ENCODE measurements around the gene TSPYL1. TPM values are rescaled to one million over a fixed set of nuclear protein-coding genes. Genes with fewer than 3 reads are reported as not detected.
"Not testable (repeated sequence)": the region's sequence is repeated elsewhere in the genome, so short reads cannot be mapped to it uniquely, and the experiment has no call there.

TSPYL1 gene
- total RNA-seq: 53.3 and 64.0 TPM in 2 replicates

DNA sequence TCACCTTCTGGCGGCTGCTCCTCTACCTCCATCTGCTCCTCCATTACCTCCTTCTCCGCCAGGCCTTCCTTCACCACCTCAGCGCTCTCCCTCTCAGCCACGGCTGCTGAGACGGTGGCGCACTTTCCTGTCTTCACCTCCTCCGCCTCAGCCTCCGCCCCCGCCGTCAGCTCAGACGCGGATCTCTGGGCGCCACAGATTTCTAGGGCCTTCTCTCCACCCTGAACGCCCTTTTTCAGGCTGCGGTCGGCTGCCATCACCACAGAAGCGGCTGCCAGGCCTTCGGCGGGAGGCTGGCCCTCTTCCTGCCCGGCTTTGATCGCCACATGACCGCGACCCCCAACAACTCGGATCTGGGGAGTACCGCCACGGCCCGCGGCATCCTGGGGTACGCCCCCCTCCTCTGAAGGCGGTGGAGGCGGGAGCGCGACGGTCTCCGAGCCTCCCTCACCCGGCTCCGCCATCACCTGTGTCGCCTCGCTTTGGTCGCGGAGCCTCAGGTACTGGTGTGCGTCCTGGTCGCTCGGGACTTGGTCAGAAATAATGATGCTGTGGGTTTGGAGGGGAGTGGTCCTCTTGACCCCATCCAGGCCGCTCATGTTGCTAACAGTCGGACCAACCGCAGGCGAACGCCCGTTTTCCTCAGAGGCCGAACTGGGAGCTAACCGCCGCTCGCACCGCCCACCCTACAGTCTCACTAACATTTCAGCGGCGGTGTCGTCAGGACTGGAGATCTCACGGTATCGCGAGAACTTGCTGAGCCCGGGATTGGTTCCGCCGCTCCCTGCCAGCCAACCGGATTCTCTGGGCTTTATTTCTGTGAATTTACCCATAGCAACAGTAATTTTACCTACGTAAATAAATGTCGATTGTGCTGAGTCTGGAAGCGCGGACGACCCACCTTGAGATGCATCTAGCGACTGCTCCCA lies at the start of gene TSPYL1:
TSPYL1 (minus strand) TSS at position 699 of the 929 bp plus-strand sequence; CDS start at position 599, 100 bp downstream.
- peak; percentile 98 for DNase-seq

GRCh38 chr6:116329156-116329555 lies 49.4 kb upstream of the TSPYL1 start:
- DNase-seq: no peak

DNA sequence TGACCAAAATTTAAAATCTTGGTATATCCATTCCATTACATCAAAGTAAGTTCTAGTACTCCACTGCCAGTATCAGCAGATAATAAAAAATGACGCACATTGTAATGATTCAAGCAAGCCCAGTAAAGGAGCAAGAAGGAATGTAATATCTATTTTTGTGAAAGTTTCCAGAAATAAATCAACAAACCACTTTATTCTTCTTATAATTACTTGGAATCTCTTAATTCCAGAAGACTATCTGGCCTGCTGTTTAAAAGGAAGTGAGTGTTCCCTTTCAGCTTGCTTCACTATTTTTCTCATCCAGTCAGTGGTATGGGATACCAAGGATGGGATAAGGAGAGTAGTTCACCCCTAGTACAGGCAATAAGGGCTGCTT lies 48.8 kb upstream of the TSPYL1 start:
- DNase-seq: no peak

DNA sequence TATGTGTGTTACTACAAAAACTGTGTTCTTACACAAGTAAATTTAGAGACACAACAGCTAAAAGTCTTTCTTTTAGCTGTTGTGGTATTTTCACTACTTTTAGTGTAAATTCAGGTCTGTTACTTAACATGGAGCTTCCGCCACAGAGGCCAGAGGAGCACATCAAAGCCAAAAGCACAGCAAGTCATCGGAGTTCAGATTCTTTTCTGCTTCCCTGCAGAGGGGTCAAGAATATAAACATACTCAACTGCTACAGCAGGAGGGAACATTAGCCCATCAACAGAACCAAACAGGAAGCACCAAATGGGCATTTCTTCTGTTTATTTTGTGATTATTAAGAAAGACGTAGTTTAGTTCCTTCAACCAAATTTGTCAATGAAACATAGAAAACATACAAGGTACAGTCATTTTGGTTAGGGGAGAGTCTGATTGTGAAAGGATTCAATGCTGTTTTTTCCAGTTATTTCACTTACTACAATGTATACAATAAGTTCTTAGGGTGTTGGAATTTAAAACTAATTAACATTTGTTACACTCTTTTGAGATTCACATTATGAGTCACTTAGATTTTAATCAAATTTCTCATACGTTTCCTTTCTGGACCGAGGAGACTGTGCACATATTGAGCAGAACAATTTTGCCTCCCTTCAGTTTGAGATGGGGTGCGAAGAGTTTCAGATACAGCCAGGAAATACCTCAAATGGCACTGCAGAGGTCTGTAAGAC lies 48.2 kb upstream of the TSPYL1 start:
- DNase-seq: peak; percentile 7

- DNase-seq: no peak
Measured at GRCh38 chr6:116326996-116327395, 47.3 kb upstream of the TSPYL1 start.

DNA sequence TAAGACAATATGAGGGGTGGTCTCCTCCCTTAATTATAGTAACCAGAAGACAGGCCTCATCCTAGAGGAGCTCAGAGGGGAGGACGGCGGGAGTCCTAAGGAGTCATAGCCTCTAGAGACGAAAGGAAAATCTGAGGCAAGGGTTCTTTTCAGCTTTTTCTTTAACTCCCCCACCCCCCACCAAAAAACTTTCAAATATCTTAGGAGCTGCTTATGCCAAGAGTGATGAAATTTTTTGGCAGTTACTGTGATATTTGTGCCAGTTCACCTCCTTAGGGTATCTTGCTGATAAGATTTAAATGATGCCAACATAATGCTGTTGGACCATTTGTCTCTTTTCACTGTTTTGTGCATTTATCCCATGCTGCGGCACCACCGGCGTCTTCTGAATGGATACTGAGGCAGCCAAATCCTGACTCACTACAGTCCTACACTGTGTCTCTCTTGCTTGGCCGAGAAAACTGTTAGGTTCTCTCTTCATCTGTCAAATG lies 46.5 kb upstream of the TSPYL1 start:
- DNase-seq: no peak

DNA sequence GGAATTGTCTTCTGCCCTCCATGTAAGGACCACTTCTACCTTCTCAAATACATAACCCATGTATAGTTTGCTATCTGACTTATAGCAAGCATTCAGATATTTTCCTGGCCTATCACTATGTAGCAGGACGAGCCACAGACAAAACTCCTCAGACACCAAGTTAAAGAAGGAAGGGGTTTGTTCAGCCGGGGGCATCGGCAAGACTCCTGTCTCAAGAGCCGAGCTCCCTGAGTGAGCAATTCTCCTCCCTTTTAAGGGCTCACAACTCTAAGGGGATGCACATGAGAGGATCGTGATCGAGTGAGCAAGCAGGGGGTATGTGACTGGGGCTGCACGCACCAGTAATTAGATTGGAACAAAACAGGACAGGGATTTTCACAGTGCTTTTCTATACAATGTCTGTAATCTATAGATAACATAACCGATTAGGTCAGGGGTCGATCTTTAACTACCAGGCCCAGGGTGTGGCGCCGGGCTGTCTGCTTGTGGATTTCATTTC lies 46.0 kb upstream of the TSPYL1 start:
- DNase-seq: not testable (repeated sequence)

DNA sequence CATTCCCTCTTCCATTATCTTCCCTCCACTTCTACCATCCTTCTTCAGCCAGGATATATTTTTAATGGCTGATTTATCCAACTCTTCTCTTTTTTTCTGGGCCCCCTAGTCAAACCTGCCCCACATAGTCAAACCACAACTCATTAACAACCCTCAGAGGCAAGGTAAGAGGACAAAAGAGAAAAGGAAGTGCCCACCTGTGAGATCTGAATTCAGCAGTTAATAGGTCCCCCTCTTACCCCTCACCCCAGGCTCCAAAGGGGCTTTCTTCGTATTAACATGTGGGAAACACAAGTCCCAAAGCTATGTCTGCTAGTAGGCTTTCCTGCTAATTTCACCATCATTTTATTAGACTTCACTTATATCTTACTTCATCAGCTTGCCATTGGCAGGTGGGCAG lies 44.1 kb upstream of the TSPYL1 start:
- DNase-seq: no peak

DNA sequence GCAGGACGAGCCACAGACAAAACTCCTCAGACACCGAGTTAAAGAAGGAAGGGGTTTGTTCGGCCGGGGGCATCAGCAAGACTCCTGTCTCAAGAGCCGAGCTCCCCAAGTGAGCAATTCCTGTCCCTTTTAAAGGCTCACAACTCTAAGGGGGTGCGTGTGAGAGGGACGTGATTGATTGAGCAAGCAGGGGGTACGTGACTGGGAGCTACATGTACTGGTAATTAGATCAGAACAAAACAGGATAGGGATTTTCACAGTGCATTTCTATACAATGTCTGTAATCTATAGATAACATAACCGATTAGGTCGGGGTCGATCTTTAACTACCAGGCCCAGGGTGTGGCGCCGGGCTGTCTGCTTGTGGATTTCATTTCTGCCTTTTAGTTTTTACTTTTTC lies 42.2 kb upstream of the TSPYL1 start:
- not testable (repeated sequence) for DNase-seq

DNA sequence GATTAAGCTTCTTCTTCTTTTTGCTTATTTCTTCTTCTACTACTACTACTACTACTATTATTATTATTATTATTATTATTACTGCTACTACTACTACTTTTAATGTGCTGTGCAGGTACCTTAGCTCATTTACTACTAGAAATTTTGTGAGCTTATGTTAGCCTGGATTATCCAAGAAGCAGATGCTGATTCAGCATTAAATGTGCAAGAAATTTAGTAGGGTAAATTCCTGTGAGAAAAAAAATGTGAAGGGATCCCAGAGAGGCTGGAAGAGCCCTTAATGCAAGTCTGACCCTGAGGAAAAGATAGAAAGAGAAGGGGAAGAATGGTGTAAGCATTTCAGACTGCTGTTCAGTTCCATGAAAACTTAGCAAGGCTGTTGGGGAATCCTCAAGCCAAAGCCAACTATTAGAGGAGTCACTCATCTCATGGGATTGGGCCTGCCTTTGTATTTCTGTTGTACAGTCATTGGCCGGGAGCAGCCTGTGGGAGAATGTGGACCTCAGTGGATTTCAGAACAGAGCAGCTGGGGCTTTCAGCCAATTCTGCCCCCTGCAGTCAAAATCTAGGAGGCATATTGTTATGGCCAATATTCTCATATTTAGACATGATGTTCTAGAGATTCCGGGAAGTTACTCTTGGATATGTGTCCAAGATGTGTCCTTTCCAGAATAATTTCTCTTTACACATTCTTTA lies 37.2 kb upstream of the TSPYL1 start:
- no peak for DNase-seq

GRCh38 chr6:116314878-116315277 lies 35.1 kb upstream of the TSPYL1 start:
- DNase-seq: peak; percentile 15

DNA sequence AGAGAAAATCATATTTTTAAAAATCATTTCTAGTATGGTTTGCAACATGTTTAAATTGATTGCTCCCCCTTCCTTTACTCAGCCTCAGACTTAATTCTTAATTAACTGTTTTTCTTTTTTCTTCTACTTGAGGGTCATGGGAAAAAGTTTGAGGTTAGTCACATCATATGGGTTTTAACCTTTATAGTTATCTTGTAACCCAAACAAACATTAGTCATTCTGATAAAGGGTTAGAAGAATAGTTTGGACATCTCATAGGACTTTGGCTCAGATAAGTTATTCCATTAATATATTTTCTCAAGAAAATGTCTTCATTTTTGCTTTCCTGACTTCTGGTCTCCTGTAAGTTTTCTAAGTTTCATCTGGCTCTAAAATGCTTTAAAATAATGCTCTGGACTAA lies 34.5 kb upstream of the TSPYL1 start:
- peak; percentile 5 for DNase-seq

DNA sequence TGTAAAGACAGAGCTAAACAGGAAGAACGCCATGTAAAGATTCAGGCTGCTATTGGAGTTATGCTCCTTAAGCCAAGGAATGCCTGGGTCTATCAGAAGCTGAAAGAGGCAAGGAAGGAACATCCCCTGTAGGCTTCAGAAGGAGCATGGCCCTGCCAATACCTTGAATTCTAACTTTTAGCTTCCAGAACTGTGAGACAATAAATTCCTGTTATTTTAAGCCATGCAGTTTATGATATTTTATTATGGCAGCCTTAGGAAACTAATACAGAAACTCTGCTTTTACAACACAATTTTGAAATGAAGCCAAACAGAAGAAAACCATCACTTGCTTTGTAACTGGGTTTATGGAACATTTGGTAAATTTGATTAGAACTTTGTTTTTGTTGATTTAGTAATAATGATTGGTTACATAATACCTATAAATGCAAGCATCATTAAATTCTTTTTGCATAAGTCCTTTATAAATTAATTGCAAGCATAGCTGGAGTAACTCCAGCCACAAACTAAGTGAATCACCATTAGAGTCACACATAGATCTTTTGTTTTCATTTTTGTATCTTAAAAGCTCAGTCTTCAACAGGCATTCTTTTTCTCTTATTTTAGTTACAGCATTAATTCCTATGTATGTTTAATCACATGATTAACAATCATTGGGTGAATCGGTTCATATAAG lies 33.5 kb upstream of the TSPYL1 start:
- no peak for DNase-seq

- DNase-seq: no peak
Measured at GRCh38 chr6:116309657-116310056, 29.9 kb upstream of the TSPYL1 start.

DNA sequence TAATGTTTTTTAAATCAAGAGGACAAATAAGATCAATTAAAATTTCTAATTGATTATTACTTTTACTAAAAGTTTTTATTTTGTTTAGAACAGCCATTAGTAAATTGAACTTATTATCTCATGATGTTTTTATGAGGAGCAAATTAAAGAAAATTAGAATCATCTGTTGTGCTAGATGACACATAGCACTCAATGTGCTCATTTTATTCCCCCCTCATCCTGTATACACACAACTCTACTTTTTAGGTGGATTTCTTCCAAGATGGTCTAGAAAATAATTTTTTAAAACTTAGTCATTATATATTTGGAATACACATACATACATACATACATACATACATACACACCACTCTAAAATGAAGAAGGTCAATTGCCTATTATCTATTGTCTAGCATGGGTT lies 29.3 kb upstream of the TSPYL1 start:
- no peak for DNase-seq

- DNase-seq: no peak
Measured at GRCh38 chr6:116307633-116308032, 27.9 kb upstream of the TSPYL1 start.

GRCh38 chr6:116307001-116307400 lies 27.3 kb upstream of the TSPYL1 start:
- no peak for DNase-seq

GRCh38 chr6:116304538-116305097 lies 24.9 kb upstream of the TSPYL1 start:
- no peak for DNase-seq

DNA sequence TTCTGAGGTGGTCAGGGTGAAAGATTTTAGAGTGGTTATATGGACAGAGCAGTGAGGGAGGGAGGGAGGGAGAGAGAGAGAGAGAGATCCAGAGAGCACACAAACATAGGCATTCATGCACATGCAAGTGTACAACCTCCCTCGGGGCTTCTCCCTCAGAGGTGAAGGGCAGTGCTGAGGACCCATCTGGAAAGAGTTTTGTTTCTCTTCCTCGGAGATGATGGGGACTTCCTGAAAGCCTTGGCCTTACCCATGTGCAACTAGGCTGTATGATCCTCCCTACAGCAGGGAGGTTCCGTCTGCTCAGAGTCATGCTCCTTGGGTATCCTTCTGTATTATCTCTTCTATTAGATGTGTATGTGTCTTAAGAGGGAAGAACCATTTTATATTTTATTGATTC lies 21.4 kb upstream of the TSPYL1 start:
- DNase-seq: no peak

GRCh38 chr6:116300566-116300965 lies 20.8 kb upstream of the TSPYL1 start:
- no peak for DNase-seq

- DNase-seq: no peak
Measured at GRCh38 chr6:116298973-116299372, 19.2 kb upstream of the TSPYL1 start.

DNA sequence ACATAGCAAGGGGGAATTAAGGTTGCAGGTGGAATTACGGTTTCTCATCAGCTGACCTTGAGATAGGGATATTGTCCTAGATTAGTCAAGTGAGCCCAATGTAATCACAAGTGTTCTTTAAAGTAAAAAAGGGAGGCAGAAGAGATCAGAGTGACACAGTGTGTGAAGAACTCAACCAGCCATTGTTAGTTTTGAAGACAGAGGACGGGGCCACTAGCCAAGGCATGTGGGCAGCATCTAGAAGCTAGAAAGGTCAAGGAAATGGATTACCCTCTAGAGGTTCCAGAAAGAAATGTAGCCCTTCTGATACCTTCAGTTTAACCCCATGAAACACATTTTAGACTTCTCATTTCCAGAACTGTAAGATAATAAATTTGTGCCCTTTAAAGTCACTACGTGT lies 18.5 kb upstream of the TSPYL1 start:
- no peak for DNase-seq

Data from dermis blood vessel endothelial cell (primary cell).